H1 (cell line): ENCODE results near the gene MGAT5B. TPM values are rescaled to one million over a fixed set of nuclear protein-coding genes. Genes with fewer than 3 reads are reported as not detected.

Source experiments
- CHD7 ChIP-seq: fragments of 300-600 bp; sonication (generic); IDR thresholded peaks from 2 replicates; pipeline ENCODE4 v1.7.1; 2012; ENCODE audit warnings: low read length, moderate library complexity, mild to moderate bottlenecking, inconsistent platforms; ENCODE audit not compliant: insufficient replicate concordance
- CTCF ChIP-seq, 3 experiments: IDR thresholded peaks; 1 replicate in 2 of 3; 2 replicates in 1 of 3; pipeline versions ENCODE4 v1.5.1 to v1.6.1; 2011; ENCODE audit warnings: low read length in 3 of 3, mild to moderate bottlenecking in 3 of 3, inconsistent platforms in 2 of 3, low read depth in 1 of 3, moderate library complexity in 1 of 3; ENCODE audit not compliant: insufficient read depth in 1 of 3; ENCODE audit errors: control extremely low read depth in 1 of 3
- JUND ChIP-seq: IDR thresholded peaks from 2 replicates; pipeline ENCODE4 v1.6.1; 2011; ENCODE audit warnings: mild to moderate bottlenecking, improper control_type of control experiment, low read length
- POU5F1 ChIP-seq: IDR thresholded peaks from 2 replicates; pipeline ENCODE4 v1.6.1; 2011; ENCODE audit warnings: low read depth, mild to moderate bottlenecking, low read length, moderate library complexity
- SP2 ChIP-seq: IDR thresholded peaks from 2 replicates; pipeline ENCODE4 v1.6.1; 2012; ENCODE audit warnings: mild to moderate bottlenecking, low read length, inconsistent platforms
- SP4 ChIP-seq: IDR thresholded peaks from 2 replicates; pipeline ENCODE4 v1.6.1; 2012; ENCODE audit warnings: low read length, inconsistent platforms
- SUZ12 ChIP-seq: fragments of 200-600 bp; sonication (generic); IDR thresholded peaks from 2 replicates; pipeline ENCODE4 v1.6.1; 2012; ENCODE audit warnings: mild to moderate bottlenecking, inconsistent platforms, low read length, moderate library complexity, mixed read lengths
- polyA plus RNA-seq, 7 experiments: library from polyadenylated mRNA; depleted of rRNA in 3 of 7; stranded (reverse) in 5 of 7; unstranded in 2 of 7; fragments of >200 nt in 5 of 7; fragments of 200-250 nt in 2 of 7; gene quantifications; 1 replicate in 5 of 7; 2 replicates in 1 of 7; 4 replicates in 1 of 7; pipeline versions ENCODE4 v1.2.1 to v1.2.3, GENCODE V29; 2011 to 2013; ENCODE audit warnings: missing spikeins in 2 of 7, mixed read lengths in 2 of 7
- total RNA-seq: library from RNA; stranded (reverse); fragmentation: NEBNext Ultra II Directional; extraction: Animal tissue kit (Norgen Biotek cat#: 25700); gene quantifications from 2 replicates; pipeline ENCODE4 v1.2.1, GENCODE V29; 2021
- TF ChIP-seq, protein P1 (sequence below): IDR thresholded peaks from 2 replicates; pipeline ENCODE4 v1.6.1; 2012; ENCODE audit warnings: low read length, inconsistent platforms

Gene MGAT5B
- total and polyA plus RNA-seq, 2 of the 8 experiments (the other 6 are each of a cell fraction or from before 2014, with no cell fraction given): 7.9 to 8.2 TPM

DNA sequence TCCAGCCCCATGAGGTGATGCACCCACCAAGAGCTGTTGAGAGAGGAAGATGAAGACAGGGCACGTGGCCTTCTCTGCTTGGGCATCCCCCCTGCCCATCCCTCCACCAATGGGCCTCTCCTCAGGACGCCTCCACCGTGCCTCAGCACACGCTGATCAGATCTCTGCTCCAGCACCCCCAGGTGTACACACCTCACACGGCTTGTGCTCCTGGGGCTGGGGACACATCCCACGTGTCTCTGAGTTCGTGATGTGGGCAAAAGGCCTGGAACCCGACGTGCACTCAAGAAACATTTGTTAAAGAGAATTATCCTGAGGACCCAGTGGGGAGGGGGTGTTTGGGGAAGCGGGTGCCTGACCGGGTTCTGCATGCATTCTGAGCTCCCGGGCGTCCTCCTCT lies 55.3 kb downstream of the MGAT5B start (continued):
- TF ChIP-seq CHD7: no peak
- TF ChIP-seq SP4: no peak
- TF ChIP-seq SUZ12: no peak
- TF ChIP-seq, protein P1, sequence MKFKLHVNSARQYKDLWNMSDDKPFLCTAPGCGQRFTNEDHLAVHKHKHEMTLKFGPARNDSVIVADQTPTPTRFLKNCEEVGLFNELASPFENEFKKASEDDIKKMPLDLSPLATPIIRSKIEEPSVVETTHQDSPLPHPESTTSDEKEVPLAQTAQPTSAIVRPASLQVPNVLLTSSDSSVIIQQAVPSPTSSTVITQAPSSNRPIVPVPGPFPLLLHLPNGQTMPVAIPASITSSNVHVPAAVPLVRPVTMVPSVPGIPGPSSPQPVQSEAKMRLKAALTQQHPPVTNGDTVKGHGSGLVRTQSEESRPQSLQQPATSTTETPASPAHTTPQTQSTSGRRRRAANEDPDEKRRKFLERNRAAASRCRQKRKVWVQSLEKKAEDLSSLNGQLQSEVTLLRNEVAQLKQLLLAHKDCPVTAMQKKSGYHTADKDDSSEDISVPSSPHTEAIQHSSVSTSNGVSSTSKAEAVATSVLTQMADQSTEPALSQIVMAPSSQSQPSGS: no peak
- no peak for TF ChIP-seq POU5F1
- TF ChIP-seq SP2: no peak
- no peak for TF ChIP-seq CTCF (IDR thresholded peaks at IDR 0.05; ENCODE audit: control extremely low read depth in 1 of 3, insufficient read depth in 1 of 3, low read depth in 1 of 3, low read length in 3 of 3)
- TF ChIP-seq JUND: no peak
